Inflammatory macrophage treated with lipopolysaccharide for 1 hour (primary cell): ENCODE measurements around the gene MTARC1.

Experiments
- DNase-seq, 2 donors: peaks; one replicate each; pipeline ENCODE4 v3.0.0-alpha.2; 2020 to 2022

The MTARC1 gene

GRCh38 chr1:220786337-220787068, at the start of gene MTARC1:
TSS of gene MTARC1 (plus strand) at chr1:220786913. CDS start at chr1:220786945, 32 bp downstream.
- DNase-seq = peak; percentile 31 to 59

DNA sequence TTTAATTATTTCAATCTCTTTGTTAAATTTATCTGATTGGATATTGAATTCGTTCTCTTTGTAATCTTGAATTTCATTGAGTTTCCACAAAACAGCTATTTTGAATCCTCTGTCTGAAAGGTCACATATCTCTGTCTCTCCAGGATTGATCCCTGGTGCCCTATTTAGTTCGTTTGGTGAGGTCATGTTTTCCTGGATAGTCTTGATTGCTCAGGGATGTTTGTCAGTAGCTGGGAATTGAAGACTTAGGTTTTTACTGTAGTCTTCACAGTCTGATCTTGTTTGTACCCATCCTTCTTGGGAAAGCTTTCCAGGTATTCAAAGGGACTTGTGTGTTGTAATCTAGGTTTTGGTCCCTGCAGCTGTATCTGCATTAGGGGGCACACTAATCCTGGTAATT, 45.4 kb upstream of the MTARC1 start:
- DNase-seq = no peak

- DNase-seq = no peak
These were observed 44.9 kb upstream of the MTARC1 start for GRCh38 chr1:220741825-220742224.

GRCh38 chr1:220742520-220742919, 44.2 kb upstream of the MTARC1 start:
- DNase-seq = no peak

- no peak for DNase-seq
These were observed 39.9 kb upstream of the MTARC1 start for GRCh38 chr1:220746851-220747250.

DNA sequence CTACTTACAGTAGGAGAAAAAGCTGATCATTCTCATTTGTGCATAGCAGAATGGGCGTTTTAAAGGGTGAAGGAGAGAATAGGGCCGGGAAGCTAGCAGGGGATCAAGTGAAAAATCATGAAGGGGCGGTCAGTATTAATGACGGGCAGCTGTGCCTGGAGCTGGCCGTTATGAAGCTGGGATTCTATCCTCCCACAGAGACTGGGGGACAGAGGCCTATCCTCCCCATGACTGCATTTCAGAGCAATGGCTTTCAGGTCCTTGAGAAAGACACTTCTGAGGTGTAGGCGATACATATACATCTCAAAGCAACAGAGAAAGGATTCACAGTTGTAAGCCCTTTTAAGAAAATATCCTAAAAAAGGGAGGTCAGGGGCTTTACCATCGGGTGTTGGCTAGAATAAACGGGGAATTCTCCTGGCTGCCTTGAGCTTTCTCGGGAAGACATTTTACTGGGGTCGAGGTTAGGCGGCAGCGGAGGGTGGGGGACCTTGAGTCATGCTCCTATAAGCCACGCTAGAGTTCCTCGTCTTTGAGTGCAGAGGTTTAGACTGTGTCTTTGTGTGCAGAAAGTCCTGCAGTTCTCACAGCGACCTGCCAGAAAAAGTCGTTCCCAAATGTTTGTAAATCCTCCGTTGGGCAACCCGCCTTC, 39.1 kb upstream of the MTARC1 start:
- DNase-seq = no peak

DNA sequence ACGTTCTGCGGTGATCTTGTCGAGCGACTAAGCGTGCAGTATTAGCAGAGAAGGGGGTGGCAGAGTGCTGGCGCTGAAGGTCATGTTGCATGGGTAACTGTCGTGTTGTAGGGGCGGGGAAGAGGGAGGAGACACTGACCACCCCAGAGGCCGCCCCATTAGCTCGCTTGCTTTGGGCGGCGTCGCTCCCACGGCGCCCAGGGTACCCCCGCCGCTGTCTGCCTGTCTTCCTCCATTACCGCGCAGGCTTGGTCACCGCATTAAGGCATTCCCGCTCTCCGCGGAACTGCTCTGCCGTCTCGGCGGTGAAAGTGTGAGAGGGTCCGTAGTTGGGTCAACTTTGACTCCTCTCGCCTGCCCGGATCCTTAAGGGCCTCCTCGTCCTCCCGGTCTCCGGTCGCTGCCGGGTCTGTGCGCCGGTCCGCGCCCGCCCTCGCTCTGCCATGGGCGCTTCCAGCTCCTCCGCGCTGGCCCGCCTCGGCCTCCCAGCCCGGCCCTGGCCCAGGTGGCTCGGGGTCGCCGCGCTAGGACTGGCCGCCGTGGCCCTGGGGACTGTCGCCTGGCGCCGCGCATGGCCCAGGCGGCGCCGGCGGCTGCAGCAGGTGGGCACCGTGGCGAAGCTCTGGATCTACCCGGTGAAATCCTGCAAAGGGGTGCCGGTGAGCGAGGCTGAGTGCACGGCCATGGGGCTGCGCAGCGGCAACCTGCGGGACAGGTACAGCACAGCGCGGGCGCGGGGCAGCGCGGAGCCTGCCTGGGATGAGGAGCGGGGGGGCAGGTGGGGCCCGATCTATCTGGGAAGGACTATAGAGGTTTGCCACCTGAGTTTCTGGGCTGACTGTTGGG, 38.4 kb upstream of the MTARC1 start, which contains the start of gene MTARC2:
TSS of gene MTARC2 (plus strand) at position 234 of the 846 bp plus-strand sequence. CDS start at position 444, 210 bp downstream.
- DNase-seq = peak; percentile 23 to 51

GRCh38 chr1:220748936-220749335, 37.8 kb upstream of the MTARC1 start:
- no peak for DNase-seq

DNA sequence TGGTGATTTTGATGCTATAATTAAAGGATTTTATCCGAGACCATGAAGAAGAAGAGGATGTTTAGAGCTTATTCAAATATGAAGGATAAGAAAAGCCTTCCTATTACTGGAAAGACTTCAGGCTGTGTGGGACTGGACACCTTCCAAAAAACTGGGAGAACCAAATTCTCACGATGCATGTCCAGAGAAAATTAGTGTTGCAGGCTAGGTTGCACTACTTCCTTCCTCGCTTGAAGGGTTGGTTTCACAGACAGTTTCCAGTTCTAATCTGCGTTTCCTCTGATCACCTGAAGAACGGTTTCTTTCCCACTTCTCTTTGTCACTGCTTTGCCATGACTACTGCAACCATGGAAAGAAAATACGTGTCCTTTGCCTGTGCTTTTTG, 36.6 kb upstream of the MTARC1 start:
- DNase-seq = no peak

DNA sequence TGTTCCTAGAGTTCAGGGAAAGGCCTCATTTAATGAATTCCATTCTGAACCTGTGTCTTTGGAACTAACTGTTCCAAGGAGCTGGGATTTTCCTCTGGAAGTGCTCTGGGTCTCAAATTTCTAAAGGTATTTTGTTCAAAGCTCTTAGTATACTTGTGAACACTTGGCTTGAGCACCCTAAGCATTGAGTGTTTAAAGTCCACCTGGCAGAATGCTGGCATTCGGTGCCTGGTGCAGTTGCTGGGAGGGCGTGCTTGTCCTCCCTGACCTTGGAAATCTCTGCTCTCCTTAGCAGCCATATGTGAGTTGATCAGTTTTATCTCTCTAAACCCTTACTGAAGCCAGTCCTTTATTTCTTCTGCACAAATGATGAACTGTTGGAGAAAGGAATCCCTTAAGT, 35.6 kb upstream of the MTARC1 start:
- no peak for DNase-seq

DNA sequence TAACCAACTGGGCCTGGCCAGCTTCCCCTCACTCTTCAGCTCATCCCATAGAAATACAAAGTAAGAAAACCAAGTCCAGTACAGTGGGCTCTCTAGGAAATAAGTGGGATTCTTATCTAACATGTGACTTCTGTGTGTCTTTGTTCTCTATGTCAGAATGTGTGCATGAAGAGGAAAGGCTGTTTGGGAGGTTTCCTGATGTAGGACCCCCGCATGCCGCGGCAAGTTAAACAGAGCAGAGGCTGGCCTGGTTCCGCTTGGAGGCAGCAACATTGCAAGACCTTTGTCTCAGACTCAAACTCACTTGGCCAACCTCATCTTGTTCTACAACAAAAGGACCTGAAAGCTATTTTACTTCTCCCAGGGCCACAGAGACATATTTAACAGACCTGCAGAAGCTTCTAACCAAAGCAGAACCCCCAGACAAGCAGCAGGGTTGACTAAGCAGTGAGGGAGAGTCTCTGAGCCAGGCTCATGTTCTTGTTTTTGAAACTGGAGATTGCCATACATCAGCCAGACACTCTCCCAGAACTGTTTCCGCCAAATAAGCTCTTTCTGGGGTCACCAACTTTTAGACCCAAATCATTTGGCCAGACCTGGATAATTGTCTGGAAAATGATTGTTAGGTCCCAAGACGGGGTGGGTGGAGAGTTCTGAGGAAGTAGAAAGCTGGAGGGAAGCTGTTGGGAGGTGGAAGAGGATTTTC, 32.3 kb upstream of the MTARC1 start:
- DNase-seq = no peak

DNA sequence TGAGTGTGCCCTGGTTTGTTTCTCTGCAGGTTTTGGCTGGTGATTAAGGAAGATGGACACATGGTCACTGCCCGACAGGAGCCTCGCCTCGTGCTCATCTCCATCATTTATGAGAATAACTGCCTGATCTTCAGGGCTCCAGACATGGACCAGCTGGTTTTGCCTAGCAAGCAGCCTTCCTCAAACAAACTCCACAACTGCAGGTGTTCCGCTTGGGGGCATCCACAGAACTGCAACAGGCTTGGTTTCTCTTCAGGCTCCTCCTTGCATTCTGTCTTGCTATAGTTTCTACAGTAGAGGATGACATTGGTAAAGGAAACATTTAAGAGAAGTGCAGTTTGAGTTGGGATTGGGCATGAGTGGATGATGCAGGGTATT, 31.8 kb upstream of the MTARC1 start:
- DNase-seq = no peak

GRCh38 chr1:220755309-220755708, 31.4 kb upstream of the MTARC1 start:
- DNase-seq = peak in 1 of 2 donors; percentile 39

GRCh38 chr1:220757441-220757840, 29.3 kb upstream of the MTARC1 start:
- peak in 1 of 2 donors; percentile 7 for DNase-seq

DNA sequence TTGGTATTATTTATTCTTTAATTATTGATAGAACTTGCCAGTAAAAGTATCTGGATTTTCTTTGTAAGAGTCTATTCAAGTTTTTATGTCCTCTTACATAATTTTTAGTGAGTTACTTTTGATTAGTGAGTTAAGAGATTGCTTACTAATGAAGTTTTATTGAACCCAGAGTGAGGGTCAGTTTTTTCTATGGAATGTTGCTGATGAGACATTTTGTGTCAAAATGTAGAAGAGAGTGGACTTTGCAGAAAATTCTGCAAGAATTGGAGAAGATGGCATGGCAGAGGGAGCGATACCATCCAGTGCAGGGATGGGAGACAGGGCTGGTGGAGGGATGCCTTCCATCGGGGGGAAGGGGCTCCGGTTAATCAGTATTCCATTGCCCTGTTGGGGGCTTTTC, 27.6 kb upstream of the MTARC1 start:
- no peak for DNase-seq

DNA sequence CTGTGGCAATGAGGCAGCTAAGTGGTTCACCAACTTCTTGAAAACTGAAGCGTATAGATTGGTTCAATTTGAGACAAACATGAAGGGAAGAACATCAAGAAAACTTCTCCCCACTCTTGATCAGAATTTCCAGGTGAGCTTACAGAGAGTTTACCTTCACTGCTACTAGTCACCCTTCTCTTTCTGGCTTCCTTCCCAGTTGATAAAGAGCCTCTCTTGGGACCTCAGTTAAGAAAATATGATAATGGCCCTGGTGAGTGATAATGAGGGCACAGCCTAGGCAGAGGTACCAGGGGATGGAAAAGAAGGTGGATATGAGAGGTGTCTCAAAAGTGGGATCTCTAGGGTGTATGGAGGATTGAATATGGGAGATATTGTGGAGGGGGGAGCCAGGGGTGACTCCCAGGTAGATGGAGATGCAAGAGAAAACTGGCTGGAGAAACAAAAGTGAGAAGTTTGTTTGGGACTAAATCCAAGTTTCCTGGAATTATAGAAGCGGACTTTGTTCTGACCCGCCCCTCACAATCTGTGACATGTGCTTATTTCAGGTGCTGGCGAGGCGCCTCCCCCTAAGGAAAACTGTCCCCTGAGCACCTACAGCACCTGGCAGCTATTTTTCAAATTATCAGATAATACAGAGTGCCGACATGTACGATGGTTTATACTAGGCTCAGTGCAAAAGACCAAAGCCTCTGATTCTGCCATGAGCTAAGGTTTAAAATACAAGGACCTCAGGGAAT, 24.9 kb upstream of the MTARC1 start:
- DNase-seq = no peak

- no peak for DNase-seq
These were observed 22.0 kb upstream of the MTARC1 start for GRCh38 chr1:220764757-220765156.

DNA sequence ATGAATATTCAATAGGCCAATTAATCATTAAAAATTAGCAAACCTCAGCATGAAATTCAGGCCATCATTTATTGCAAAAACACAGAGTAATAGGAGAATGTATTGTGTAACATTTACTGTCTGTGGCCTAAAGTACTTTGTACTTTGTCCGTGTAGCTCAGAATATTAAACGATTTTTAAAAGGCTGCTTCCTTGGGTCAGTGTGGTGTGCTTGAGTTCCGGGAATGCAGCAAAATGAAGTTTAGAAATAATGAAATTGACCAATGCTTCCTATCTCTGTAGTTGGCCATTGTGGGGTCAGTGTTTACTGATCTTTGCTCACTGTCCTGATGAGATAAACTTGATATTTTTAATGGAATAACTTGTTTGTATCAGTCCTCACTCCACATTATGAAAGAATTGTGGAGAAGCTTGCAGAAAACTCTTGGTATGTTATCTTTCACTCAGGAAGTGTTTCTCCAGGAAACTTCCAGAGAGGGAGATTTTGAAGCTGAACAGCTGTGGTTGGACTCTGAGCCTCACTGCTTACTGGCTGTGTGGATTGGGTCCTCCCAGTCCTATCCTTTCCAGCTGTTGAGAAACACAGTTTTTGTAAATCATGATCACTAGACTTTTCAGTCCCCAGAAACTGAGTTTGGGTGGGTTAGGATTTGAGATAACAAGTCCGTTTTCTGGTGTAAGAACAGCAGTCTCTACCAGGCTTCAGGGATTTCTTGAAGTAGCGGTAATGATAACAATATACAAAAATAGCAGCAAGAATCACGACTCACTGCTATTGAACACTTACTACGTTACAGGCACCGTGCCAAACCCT, 19.2 kb upstream of the MTARC1 start:
- no peak for DNase-seq

DNA sequence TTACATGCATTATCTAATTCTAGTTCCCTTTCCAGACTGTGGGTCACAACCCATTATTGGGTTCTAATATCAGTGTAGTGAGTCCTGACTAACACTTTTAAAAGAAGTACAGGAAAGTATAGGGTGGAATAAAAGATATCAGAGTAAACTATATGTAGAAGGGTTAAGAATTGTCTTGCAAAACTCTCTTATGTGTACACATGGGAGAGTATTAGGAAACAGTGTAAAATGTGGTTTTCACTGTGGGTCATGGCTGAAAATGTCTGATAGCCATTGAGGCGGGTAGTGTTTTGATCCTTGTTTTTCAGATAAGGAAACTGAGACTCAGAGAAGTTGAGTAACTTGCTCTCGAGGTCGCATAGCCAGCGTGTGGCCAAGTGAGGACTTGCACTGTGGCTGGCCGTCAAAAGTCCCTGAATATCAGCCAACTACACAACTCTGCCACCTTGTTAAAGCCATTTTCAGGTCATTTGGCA, 18.5 kb upstream of the MTARC1 start:
- DNase-seq = peak in 1 of 2 donors; percentile 25

- DNase-seq = no peak
These were observed 17.5 kb upstream of the MTARC1 start for GRCh38 chr1:220769205-220769604.
